ENCODE results near the gene FAM9C. TPM values are rescaled to one million over a fixed set of nuclear protein-coding genes. Genes with fewer than 3 reads are reported as not detected.
"Not testable (repeated sequence)": the region's sequence is repeated elsewhere in the genome, so short reads cannot be mapped to it uniquely, and the experiment has no call there.

The FAM9C gene
- 0.38 TPM for total RNA-seq
- long read RNA-seq: 0 reads

DNA sequence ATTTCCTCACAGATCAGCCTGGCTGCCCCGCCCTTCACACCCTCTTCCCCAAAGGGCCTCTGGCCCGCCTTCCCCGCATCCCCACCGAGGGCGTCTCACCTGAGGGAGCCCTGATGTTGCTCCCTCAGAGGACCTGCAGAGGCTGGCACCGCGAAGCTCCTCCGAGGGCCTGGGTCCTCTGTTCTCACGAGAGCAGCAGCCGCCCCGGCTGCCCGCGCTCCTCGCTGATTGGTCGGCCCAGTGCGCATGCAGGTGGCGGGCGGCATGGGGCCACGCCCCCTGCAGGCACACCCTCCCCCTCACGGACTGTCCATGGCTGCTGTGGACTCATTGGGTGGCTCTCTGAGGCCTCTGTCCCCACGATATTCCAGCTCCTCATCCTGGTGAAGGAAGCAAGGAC lies at the start of gene FAM9C:
FAM9C (minus strand) TSS at position 180 of the 400 bp plus-strand sequence. CDS start 831 bp downstream, outside the sequence.
- intact Hi-C loops (cut with DNase I): no loop called here
- ATAC-seq (no peak), DNase-seq (ENCODE audit: missing footprints) (no peak)

DNA sequence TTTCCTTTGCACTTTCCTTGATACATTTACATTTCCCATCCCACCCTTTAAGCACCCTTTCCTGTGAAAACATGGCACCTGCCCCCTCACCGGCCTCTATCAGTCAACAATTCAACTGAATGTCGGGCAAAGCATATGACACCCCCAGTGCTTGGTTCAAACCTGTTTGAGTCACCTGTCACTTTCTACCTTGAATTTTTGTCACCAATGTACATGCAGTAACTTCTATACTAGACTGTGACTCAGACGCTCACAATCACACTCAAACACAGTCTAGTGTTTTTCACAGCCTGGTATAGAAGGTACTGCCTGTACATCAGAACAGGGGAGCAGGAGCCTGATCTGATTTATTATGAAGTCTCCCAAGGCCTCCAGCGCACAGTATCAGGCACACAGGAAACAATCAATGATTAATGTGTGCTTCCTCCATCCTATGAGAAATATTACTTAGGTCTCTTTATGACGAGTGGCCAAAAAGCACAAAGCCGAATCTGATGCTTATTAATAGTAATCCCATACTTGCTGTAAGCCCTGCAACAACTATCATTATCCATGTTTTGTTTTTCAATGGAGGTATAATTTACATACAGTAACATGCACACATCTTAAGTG lies 49.2 kb upstream of the FAM9C start:
- intact Hi-C loops (cut with DNase I): no loop called here
- DNase-seq (ENCODE audit: missing footprints): no peak
- ATAC-seq: no peak

DNA sequence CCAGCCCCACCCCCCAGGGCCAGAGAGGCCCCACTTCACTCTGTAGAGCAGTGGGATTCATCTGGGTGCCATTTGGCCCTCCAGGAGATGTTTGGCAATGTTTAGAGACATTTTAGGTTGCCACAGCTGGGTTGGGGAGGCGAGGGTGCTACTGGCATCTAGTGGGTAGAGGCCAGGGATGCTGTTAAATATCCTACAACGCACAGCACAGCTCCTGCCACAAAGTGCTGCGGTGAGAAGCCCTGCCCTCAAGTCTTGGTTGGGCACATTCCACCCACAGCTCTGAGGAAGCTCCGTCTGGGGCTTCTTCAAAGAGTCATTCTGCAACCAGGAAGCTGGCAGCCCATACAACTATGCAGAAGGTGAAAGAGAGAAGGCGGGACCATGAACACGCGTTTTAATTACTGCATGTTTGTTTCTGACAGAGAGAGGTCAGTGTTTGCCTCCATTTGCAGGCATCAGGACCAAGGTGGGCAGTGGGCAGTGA lies 48.1 kb upstream of the FAM9C start:
- intact Hi-C loops (cut with DNase I): no loop called here
- DNase-seq (ENCODE audit: missing footprints): peak; percentile 45
- peak; percentile 50 for ATAC-seq

DNA sequence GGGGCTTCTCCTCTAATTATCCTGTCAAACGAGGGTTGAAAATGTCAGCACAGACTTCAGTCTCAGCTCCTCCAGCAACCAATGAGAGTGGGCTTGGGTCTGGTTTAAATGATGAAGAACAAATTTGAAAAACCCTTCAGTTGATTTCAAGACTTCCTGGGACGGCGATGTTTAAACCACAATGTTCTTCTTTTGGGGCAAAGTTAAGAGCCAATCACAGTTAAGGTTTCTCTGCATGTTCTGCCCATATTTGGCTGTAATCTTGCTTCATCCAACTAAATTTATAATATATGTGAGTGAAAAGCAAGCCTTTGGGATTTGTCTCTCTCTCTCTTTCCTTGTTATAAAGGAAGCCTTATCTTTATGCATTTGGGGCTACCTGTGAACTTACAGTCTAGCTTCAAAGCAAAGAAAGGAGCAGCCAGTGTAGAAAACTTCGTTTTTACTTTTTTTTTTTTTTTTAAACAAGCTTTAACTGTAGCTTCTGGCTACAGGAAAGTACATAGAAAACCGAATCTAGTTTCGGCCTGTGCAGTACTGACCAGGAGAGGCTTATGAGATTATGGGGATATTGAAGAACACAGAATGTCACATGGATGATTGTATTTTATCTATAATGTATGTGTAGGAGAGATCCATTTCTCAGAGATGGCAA lies 46.8 kb upstream of the FAM9C start:
- DNase-seq (ENCODE audit: missing footprints) (no peak), ATAC-seq (no peak)
- intact Hi-C loops (cut with DNase I): no loop called here

DNA sequence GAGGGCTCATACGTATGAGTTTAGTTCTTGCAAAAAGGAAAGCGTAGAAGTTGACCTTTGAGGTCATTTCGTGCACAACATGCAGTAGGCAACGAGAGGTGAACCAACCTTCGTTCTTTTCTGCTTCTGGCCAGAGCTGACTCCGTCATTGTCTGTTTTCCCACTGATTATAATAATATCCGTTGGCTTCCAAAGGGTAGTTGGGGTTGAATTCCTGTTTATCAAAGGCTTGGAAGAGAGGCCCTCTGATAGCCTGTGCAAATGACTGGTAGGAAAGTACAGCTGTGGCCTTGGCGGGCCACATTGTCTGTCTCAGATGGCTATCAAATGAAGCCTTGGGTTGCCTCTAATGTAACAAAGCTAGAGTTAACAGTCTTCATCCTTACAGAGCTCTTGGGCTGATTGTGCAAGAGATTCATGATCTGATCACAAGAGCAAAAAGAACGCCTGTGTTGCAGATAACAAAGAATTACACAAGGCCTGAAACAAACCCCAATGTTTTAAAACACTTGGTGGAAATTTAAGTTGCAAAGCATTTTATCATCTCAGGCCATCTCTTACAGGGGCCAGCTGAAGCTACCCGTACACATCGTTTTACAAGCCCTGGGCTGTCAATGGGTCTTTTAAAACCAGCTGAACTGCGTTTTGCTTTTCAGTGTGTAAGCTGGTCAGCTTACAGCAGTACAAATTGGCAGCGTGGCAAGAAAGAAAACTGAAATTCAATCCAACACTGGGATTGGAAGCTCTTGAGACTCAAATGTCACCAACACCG lies 46.1 kb upstream of the FAM9C start:
- DNase-seq (ENCODE audit: missing footprints) (no peak), ATAC-seq (peak; percentile 67)
- intact Hi-C loops (cut with DNase I): no loop called here

DNA sequence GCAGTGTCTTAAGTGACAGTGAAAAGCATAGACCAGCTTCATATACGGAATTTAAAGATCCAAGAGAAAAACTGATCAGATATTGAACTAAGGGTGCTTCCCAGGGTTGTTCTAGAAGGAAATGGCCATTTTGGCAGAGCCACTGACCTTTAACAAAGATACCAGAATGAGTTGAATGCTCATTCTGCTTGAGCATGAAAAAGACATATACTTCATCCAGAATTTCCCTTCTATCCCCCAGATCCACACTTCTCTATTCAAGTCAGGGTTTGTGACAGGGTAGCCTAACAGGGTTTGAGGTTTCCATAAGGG lies 45.6 kb upstream of the FAM9C start:
- intact Hi-C loops (cut with DNase I): no loop called here
- no peak for ATAC-seq

DNA sequence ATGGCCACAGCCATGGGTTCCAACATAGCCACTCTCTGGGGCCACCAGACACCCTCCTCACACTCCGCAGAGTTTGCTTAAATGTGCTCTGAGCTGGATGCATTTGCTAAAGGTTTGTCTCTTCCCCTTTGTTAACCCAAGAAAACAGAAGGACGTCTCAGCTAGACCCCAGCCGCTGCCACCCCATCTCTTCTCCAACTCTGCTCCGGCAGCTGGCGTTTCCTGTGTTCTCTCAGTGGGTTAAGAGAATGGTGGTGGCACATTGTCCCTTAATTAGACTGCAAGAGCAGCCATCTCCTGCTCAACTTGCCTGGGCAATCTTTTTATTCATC lies 43.7 kb upstream of the FAM9C start:
- peak; percentile 37 for DNase-seq (ENCODE audit: missing footprints)
- ATAC-seq: no peak
- intact Hi-C loops (cut with DNase I): no loop called here

More for the DNA sequence above, 45.6 kb upstream of the FAM9C start:
- no peak for DNase-seq (ENCODE audit: missing footprints)

DNA sequence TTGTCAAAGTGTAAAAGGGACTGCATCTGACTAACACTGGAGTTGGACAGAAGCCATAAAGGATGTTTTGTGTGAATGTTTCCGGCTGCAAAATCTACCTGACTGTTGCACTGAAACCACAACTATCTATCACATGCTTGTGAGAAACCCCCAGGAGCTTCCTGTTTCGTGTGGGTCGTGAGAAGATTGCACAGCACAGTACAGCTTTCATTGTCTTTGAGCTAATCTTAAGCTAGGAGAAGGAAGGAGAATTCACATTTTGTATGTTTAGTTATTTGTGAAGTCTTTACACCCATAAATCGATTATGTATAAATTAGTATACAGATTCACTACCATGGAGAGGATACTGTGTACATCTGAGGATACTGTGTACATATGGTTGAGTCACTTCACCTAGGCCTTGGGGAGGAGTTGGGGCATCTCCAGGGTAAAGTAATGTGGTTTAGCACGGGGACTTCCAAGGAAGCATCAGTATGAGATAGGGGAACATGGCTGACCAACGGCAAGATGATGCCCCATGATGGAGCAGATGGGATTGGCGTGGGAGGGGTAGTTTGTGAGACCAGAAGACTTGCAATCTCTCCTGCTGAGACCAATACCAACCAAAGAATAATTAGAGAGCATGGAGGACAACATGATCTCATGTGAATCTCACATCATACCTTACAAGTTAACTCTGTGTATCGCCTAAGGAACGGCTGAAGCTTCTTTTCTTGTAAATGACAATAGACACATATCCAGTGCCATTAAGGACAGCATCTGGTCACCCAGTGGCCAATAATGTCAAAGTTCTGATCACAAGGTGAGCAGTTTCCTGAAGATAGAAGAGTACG lies 43.1 kb upstream of the FAM9C start:
- intact Hi-C loops (cut with DNase I): no loop called here
- DNase-seq (ENCODE audit: missing footprints): no peak
- no peak for ATAC-seq

DNA sequence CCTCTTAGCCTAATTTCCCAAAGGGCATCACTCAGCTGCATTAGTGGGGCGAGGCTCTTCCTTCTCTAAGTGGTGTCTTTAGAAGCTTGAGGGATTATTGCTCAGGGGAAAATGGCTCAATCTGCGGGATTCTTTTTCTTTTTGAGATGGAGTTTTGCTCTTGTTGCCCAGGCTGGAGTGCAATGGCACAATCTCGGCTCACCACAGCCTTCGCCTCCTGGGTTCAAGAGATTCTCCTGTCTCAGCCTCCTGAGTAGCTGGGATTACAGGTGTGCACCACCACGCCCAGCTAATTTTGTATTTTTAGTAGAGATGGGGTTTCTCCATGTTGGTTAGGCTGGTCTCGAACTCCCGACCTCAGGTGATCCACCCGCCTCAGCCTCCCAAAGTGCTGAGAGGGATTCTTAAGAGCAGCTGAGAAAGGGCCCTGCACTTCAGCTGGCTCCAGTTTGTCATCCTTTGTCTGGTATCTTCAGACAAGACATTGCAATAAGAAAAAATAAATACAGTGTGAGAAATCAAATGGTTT lies 42.4 kb upstream of the FAM9C start:
- DNase-seq (ENCODE audit: missing footprints); intact Hi-C loops (cut with DNase I); ATAC-seq: not testable (repeated sequence)

DNA sequence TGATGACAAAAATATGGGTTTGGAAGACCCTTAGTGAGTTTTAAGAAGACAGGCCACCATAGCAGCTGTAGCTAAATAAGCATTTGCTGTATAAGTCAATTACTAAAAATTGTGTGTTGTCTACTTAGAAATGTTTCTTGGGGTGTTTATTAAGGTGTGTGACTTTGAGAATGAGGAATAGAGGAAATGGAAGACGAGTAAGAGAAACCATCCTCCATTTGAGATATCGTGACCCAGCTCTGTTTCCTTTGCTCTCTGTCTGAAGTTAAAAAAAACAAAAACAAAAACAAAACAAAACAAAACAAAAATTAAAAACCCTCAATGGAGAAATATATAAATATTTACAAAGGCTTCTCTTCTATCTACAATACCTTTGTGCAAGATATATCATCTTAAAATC lies 41.7 kb upstream of the FAM9C start:
- ATAC-seq: no peak
- intact Hi-C loops (cut with DNase I): no loop called here
- DNase-seq (ENCODE audit: missing footprints): no peak

DNA sequence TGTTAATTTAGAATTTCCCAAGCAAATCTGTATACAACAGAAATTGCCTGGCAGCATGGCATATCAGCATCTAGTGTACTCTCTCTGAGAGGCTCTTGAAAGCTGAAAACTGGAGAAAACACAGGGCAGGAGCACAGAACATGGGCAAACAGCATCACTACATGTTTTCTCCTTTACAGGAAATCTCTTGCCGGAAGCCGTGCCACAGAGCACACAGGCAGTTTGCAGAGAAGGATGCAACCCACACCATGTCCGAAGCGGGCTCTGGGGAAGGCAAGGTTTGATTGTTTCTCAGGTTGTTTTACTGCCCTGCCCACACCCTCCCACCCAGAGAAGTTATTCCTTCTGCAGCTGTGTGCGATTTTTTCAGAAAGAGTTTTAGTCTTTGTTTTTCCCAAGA lies 41.1 kb upstream of the FAM9C start:
- ATAC-seq (no peak), DNase-seq (ENCODE audit: missing footprints) (no peak)
- intact Hi-C loops (cut with DNase I): no loop called here

DNA sequence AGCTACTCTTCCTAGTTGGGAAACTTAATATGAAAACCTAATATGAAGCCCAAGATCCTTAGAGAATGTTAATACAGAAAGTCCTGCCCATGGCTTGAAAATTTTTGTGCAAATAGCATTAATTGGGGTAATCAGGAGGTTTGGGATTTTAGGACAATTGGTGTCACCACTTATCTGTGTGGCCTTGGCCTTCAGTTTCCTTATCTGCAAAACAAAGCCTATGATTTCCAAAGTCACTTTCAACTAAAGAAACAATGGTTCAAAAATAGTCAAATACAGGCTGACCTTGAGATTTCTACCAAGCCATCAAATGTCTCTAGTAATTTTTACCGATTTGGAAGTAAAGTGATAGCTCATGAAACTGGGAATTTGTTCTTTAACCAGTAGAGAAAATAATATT lies 40.2 kb upstream of the FAM9C start:
- intact Hi-C loops (cut with DNase I): no loop called here
- DNase-seq (ENCODE audit: missing footprints): no peak
- no peak for ATAC-seq

DNA sequence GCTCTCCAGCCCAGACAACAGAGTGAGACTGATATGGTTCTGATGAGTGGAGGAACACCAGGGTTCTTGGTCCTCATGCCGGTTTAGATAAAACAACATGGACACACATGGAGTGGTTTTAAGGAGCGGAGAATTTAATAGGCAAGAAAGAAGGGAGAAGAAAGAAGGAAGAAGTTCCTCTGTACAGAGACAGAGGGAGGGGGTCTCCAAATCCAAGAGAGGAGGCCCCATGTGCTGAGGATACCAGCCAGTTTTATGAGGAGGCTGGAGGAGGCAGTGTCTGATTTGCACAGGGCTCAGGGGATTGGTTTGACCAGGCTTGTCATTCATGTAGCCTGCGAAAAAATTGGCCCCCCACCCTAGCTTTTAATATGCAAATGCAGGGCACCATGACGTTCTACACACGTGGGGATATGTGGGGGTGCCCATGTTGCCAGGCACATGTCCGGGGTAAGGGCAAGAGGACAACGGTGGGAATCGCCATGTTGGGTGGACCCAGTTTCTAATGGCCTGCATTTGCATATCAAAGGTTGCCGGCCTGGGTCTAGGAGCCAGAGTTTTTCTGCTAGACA lies 39.4 kb upstream of the FAM9C start:
- intact Hi-C loops (cut with DNase I); DNase-seq (ENCODE audit: missing footprints); ATAC-seq: not testable (repeated sequence)

DNA sequence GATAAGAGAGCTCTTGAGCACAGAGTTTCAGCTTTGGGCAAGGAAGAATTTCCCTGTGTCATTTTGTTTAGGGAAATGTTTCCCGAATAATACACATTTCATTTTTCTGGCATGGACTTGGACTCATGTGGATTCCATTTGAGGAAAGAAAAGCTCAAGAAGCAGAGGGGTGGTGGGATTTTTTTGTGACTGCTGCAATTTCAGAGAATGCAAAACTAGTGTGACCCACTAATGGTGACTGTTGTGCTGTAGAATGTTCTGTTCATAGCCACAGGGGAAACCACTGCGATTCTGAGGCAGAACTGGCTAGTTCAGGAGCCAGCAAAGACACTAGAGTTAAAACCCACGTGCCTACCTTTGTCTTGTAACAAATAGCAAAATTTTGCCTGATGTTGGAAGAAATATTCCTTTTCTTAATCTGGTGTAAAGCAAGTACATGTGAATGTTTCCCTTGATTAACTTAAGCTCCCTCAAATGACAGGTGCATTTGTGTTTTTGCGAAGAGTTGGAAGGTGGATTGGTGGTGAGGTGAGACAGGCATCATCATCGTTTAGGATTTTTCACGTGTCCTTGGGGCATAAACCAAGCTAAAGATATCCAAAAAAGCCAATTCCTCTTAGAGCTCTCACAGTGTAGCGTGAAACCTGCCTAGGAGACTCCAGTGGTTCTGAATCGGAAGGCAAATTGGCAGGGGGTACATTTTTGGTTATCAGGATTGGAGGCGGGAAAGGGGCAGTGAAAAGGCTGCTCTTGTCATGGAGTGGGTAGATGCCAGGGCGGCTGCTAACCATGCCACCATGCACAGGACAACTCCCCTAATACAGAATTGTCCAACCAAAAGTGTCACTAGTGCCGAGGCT lies 38.0 kb upstream of the FAM9C start:
- DNase-seq (ENCODE audit: missing footprints): no peak
- no peak for ATAC-seq
- intact Hi-C loops (cut with DNase I): no loop called here

DNA sequence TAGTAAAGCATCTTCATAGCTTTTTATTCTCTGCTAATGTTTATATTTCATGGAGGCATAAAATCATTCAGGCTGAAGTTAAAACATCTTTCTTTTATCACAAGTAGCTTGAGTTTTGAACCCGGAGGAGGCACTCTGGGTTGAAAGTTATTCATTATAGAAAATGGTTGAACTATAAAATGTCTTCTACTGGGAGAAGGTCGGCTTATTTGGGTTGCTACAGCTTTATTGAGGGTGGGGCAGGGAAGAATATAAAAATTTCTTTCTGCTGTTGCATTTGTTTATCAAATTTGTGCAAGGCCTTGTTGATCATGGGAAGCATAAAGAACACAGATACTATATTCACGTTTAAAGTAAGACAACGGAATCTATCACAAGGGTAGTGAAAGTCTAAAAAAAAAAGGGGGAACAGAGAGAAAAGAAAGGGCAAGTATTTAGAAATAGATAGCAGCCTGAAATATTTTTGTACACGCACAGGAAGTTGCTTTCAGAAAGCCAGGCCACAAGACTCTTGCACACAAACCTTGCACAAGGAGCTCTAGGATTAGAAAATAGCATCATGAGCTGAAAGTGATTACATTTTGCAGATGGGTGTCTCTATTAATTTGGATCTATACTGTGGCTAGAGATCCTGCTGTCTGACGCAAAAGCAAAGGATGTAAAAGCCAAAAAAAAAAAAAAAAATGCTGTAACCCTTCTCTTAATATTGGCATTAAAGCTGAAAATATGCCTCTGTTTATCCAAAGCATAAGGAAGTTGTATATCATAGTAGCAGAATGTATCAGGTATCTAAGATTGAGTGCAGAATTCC lies 37.2 kb upstream of the FAM9C start:
- ATAC-seq: no peak
- intact Hi-C loops (cut with DNase I): no loop called here

DNA sequence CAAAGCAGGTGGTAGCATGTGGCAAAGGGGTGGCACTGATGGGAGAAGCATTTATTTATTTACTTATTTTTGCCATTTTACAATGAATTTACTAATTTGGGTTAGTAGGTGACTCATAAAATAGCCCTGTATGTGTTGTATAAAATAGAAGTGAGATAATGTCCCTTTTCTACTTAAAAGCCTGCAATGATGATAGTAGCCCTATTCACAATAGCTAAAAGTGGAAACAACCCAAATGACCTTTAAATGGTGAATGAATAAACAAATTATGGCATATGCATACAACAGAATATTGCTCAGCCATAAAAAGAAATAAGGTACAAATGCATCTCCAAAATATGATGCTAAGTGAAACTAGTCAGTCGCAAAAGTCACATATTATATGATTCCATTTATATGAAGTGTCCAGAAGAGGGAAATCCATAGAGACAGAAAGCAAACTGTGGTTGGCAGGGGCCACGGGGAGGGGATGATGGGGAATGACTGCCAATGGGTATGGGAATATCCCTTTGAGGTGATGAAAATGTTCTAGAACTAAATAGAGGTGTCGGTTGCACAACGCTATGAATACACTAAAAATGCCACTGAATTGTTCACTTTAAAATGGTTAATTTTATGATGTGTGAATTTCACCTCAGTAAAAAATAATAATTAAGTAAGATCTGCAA lies 35.8 kb upstream of the FAM9C start:
- ATAC-seq (no peak), DNase-seq (ENCODE audit: missing footprints) (no peak)
- intact Hi-C loops (cut with DNase I): no loop called here

More for the DNA sequence above, 37.2 kb upstream of the FAM9C start:
- DNase-seq (ENCODE audit: missing footprints): no peak

All from Right ventricle myocardium inferior (tissue), 1 donor.